HepG2 (cell line): ENCODE measurements around the gene GUCY1A2. TPM values are rescaled to one million over a fixed set of nuclear protein-coding genes. Genes with fewer than 3 reads are reported as not detected.

ENCODE experiments used
- ATAC-seq: fragments of 200-7000 bp; cut with Tn5 transposase; 3 replicates; pipeline ENCODE4 v1.9.1; 2020; ENCODE audit warnings: mild to moderate bottlenecking, moderate library complexity
- BruUV-seq: library from RNA; stranded (reverse); fragments of 400-500 nt; replicated peaks from 2 replicates; lab custom pipeline; 2021; lab: Mats Ljungman, UMichigan
- CTCF ChIA-PET: fragments of 300-600 bp; formaldehyde crosslinking; extraction: SDS; loops from one replicate; lab custom pipeline; 2021; ENCODE audit warnings: low total read pairs, inconsistent platforms, low intra/inter-chr PET ratio; lab: Yijun Ruan, JAX
- POLR2A ChIA-PET: fragments of 350-600 bp; sonication (Branson Sonifier 250); formaldehyde crosslinking; loops from one replicate; lab custom pipeline; 2020; ENCODE audit warnings: antibody characterized with exemption, inconsistent platforms; lab: Yijun Ruan, JAX
- DNase-seq: peaks from one replicate; pipeline ENCODE4 v3.0.0-alpha.2; 2015; ENCODE audit warnings: low spot score
- FAIRE-seq: peaks from 3 replicates; lab custom pipeline; 2011; peaks lifted over from hg19 to GRCh38; lab: Jason Lieb, UNC
- H2AFZ ChIP-seq: one replicate; pipeline ENCODE4 v1.6.1; 2011; ENCODE audit warnings: low read length, inconsistent platforms
- H3K27ac ChIP-seq: fragments of 300-600 bp; 3 replicates; pipeline ENCODE4 v1.8.0; 2011; ENCODE audit warnings: mixed run types, mild to moderate bottlenecking, mixed read lengths, low read length, inconsistent platforms; ENCODE audit not compliant: insufficient read depth; ENCODE audit errors: extremely low read length
- H3K27me3 ChIP-seq, 2 experiments: fragments of 200-600 bp in 1 of 2; 2 replicates in 1 of 2; 3 replicates in 1 of 2; pipeline versions ENCODE4 v1.6.0 to v1.8.0; 2011; ENCODE audit warnings: low read length in 2 of 2, mild to moderate bottlenecking in 2 of 2, moderate library complexity in 2 of 2, inconsistent platforms in 1 of 2; ENCODE audit not compliant: insufficient read depth in 2 of 2, control insufficient read depth in 1 of 2
- H3K36me3 ChIP-seq, 2 experiments: fragments of 200-600 bp in 1 of 2; replicated peaks in 1 of 2; 2 replicates in 1 of 2; 3 replicates in 1 of 2; pipeline versions ENCODE4 v1.5.1 to v1.8.0; 2011; ENCODE audit warnings: low read length in 2 of 2, inconsistent platforms in 1 of 2; ENCODE audit not compliant: insufficient read depth in 2 of 2, control insufficient read depth in 1 of 2
- H3K4me1 ChIP-seq: 2 replicates; pipeline ENCODE4 v1.5.1; 2012; ENCODE audit warnings: low read length, inconsistent platforms; ENCODE audit not compliant: insufficient read depth
- H3K4me2 ChIP-seq: 2 replicates; pipeline ENCODE4 v1.6.0; 2011; ENCODE audit warnings: low read depth, low read length, inconsistent platforms
- H3K4me3 ChIP-seq, 3 experiments: fragments of 200-600 bp in 1 of 3; sonication (generic), shearing (Covaris generic) in 1 of 3; replicated peaks in 1 of 3; 2 replicates each; pipeline ENCODE4 v1.5.1; 2011 to 2016; ENCODE audit warnings: low read length in 3 of 3, inconsistent platforms in 2 of 3, low read depth in 2 of 3, mild to moderate bottlenecking in 2 of 3, control low read depth in 1 of 3, mixed read lengths in 1 of 3; ENCODE audit not compliant: insufficient read depth in 1 of 3
- H3K79me2 ChIP-seq: one replicate; pipeline ENCODE4 v1.6.1; 2011; ENCODE audit warnings: low read length, inconsistent platforms; ENCODE audit not compliant: insufficient read depth
- H3K9ac ChIP-seq: 2 replicates; pipeline ENCODE4 v1.6.0; 2011; ENCODE audit warnings: mild to moderate bottlenecking, low read depth, low read length, inconsistent platforms; ENCODE audit not compliant: insufficient read depth
- H3K9me3 ChIP-seq: 2 replicates; pipeline ENCODE4 v1.5.1; 2012; ENCODE audit warnings: mild to moderate bottlenecking, low read length
- H4K20me1 ChIP-seq: 2 replicates; pipeline ENCODE4 v1.6.0; 2011; ENCODE audit warnings: inconsistent platforms, mild to moderate bottlenecking, low read length, moderate library complexity; ENCODE audit not compliant: insufficient read depth
- CBX2 ChIP-seq, 2 experiments: fragments of 200-600 bp in 1 of 2; sonication (generic); formaldehyde crosslinking in 1 of 2; IDR thresholded peaks; 2 replicates each; pipeline versions ENCODE4 v1.7.0 to v1.8.1; 2018 to 2022; ENCODE audit warnings: low read depth in 2 of 2, low read length in 1 of 2, mild to moderate bottlenecking in 1 of 2, missing genetic modification reagents in 1 of 2
- CHD4 ChIP-seq: fragments of 200-600 bp; sonication (generic); IDR thresholded peaks from 2 replicates; pipeline ENCODE4 v1.7.0; 2017; ENCODE audit warnings: mild to moderate bottlenecking, low read length, borderline replicate concordance
- MBD4 ChIP-seq: IDR thresholded peaks from 2 replicates; pipeline ENCODE4 v1.6.1; 2012; ENCODE audit warnings: low read length, inconsistent platforms, borderline replicate concordance
- PITX1 ChIP-seq: sonication (generic); formaldehyde crosslinking; IDR thresholded peaks from 2 replicates; pipeline ENCODE4 v1.5.1; 2020; ENCODE audit warnings: mild to moderate bottlenecking, missing genetic modification reagents
- REXO4 ChIP-seq: sonication (generic); formaldehyde crosslinking; IDR thresholded peaks from 2 replicates; pipeline ENCODE4 v1.8.0; 2022; ENCODE audit warnings: missing genetic modification reagents, mild to moderate bottlenecking, borderline replicate concordance
- ZFP36L2 ChIP-seq: sonication (generic); formaldehyde crosslinking; IDR thresholded peaks from 2 replicates; pipeline ENCODE4 v1.4.0; 2020; ENCODE audit warnings: missing genetic modification reagents
- ZNF232 ChIP-seq: sonication (generic); formaldehyde crosslinking; IDR thresholded peaks from 2 replicates; pipeline ENCODE4 v1.4.0; 2020; ENCODE audit warnings: missing genetic modification reagents, borderline replicate concordance
- ZNF382 ChIP-seq: sonication (generic); formaldehyde crosslinking; IDR thresholded peaks from 2 replicates; pipeline ENCODE4 v1.5.0; 2020; ENCODE audit warnings: missing genetic modification reagents, mild to moderate bottlenecking, borderline replicate concordance
- ZNF598 ChIP-seq: sonication (generic); formaldehyde crosslinking; IDR thresholded peaks from 2 replicates; pipeline ENCODE4 v1.5.1; 2020; ENCODE audit warnings: mild to moderate bottlenecking, missing genetic modification reagents, borderline replicate concordance
- WGBS: methylation state at CpG from one replicate; pipeline ENCODE4 v1.1.6; 2017; ENCODE audit warnings: low lambda C conversion rate; 5-methylcytosine and 5-hydroxymethylcytosine counted together
- in situ Hi-C: cut with HindIII; loops from 2 replicates; pipeline ENCODE4 v1.10.0; 2017; ENCODE audit warnings: low pct_unique_long_range_greater_than_20kb; ENCODE audit not compliant: extremely low pct_ligation_motif_present
- intact Hi-C: fragments of 100-400 bp; cut with micrococcal nuclease; formaldehyde crosslinking; loops from one replicate; pipeline ENCODE4 v1.10.0; 2022; ENCODE audit not compliant: unreplicated experiment
- polyA plus RNA-seq, 8 experiments: library from polyadenylated mRNA; depleted of rRNA in 3 of 8; stranded (reverse) in 7 of 8; unstranded in 1 of 8; fragments of >200 nt; fragmentation: Illumina TruSeq in 4 of 8; extraction: Trizol in 4 of 8; gene quantifications; 2 replicates each; pipeline versions ENCODE4 v1.2.1 to v1.2.3, GENCODE V29; 2011 to 2016; ENCODE audit warnings: low read depth in 4 of 8, missing spikeins in 1 of 8, mixed read lengths in 1 of 8; ENCODE audit not compliant: insufficient read depth in 1 of 8
- total RNA-seq, 5 experiments: library from RNA; depleted of rRNA; stranded (reverse); fragments of >200 nt; fragmentation: Illumina TruSeq; extraction: Trizol; gene quantifications; 2 replicates each; pipeline ENCODE4 v1.2.3, GENCODE V29; 2016; ENCODE audit warnings: low read depth in 1 of 5
- TF ChIP-seq, protein P1 (sequence below): conservative IDR thresholded peaks from 2 replicates; pipeline ENCODE4 v1.6.1; 2018; ENCODE audit warnings: missing genetic modification reagents
- TF ChIP-seq, protein P2 (sequence below): sonication (generic); formaldehyde crosslinking; IDR thresholded peaks from 2 replicates; pipeline ENCODE4 v1.4.0; 2020; ENCODE audit warnings: mild to moderate bottlenecking, missing genetic modification reagents
- TF ChIP-seq, protein P3 (sequence below): sonication (generic); formaldehyde crosslinking; IDR thresholded peaks from 2 replicates; pipeline ENCODE4 v1.5.1; 2020; ENCODE audit warnings: mild to moderate bottlenecking, moderate library complexity, missing genetic modification reagents
- TF ChIP-seq, protein P4 (sequence below): sonication (generic); formaldehyde crosslinking; IDR thresholded peaks from 2 replicates; pipeline ENCODE4 v1.4.0; 2020; ENCODE audit warnings: missing genetic modification reagents

GUCY1A2 gene
- total and polyA plus RNA-seq, 2 of the 13 experiments (the other 11 are each of a cell fraction or from before 2014, with no cell fraction given) = 0.01 to 0.07 TPM

DNA sequence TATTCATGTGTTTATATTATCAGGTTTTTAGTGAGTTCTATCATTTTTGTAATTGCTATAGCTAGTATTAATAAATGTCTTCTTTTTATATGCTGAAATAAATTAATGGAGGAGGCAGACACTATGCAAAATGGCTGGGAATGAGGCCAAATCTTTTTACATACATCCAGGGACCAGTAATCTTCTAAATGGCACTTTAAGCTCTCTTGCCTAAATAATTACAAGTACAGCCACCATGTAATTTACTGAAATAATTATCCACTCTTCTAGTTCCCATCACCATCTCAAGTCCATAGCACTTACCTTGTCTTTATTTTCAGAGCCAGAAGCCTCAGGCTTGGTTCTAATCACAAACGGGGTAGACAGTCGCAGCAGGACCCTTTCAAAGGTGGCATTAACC lies 79.1 kb downstream of the GUCY1A2 start:
- POLR2A ChIA-PET = no interaction called here
- no peak overlapping the region for H2AFZ ChIP-seq
- H3K9me3 ChIP-seq = no peaks in the 10 kb centered on the region
- no peaks in the 10 kb centered on the region for H3K4me1 ChIP-seq
- H3K27me3 ChIP-seq = no peaks in the 10 kb centered on the region
- TF ChIP-seq, protein P1, sequence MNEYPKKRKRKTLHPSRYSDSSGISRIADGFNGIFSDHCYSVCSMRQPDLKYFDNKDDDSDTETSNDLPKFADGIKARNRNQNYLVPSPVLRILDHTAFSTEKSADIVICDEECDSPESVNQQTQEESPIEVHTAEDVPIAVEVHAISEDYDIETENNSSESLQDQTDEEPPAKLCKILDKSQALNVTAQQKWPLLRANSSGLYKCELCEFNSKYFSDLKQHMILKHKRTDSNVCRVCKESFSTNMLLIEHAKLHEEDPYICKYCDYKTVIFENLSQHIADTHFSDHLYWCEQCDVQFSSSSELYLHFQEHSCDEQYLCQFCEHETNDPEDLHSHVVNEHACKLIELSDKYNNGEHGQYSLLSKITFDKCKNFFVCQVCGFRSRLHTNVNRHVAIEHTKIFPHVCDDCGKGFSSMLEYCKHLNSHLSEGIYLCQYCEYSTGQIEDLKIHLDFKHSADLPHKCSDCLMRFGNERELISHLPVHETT = no peak
- TF ChIP-seq ZNF382 (CRISPR knock-in tag) (no peak), ZNF232 (CRISPR knock-in tag) (no peak), PITX1 (CRISPR knock-in tag) (no peak), REXO4 (CRISPR knock-in tag) (no peak), MBD4 (no peak), CHD4 (no peak), CBX2 (IDR thresholded peaks at IDR 0.05; ENCODE audit: low read depth, low read length) (no peak), CBX2 (CRISPR knock-in tag; IDR thresholded peaks at IDR 0.05; ENCODE audit: low read depth) (no peak), ZNF598 (CRISPR knock-in tag) (no peak), ZFP36L2 (CRISPR knock-in tag) (no peak)
- TF ChIP-seq, protein P2, sequence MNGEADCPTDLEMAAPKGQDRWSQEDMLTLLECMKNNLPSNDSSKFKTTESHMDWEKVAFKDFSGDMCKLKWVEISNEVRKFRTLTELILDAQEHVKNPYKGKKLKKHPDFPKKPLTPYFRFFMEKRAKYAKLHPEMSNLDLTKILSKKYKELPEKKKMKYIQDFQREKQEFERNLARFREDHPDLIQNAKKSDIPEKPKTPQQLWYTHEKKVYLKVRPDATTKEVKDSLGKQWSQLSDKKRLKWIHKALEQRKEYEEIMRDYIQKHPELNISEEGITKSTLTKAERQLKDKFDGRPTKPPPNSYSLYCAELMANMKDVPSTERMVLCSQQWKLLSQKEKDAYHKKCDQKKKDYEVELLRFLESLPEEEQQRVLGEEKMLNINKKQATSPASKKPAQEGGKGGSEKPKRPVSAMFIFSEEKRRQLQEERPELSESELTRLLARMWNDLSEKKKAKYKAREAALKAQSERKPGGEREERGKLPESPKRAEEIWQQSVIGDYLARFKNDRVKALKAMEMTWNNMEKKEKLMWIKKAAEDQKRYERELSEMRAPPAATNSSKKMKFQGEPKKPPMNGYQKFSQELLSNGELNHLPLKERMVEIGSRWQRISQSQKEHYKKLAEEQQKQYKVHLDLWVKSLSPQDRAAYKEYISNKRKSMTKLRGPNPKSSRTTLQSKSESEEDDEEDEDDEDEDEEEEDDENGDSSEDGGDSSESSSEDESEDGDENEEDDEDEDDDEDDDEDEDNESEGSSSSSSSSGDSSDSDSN = no peak
- TF ChIP-seq, protein P3, sequence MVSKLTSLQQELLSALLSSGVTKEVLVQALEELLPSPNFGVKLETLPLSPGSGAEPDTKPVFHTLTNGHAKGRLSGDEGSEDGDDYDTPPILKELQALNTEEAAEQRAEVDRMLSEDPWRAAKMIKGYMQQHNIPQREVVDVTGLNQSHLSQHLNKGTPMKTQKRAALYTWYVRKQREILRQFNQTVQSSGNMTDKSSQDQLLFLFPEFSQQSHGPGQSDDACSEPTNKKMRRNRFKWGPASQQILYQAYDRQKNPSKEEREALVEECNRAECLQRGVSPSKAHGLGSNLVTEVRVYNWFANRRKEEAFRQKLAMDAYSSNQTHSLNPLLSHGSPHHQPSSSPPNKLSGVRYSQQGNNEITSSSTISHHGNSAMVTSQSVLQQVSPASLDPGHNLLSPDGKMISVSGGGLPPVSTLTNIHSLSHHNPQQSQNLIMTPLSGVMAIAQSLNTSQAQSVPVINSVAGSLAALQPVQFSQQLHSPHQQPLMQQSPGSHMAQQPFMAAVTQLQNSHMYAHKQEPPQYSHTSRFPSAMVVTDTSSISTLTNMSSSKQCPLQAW (CRISPR knock-in tag) = no peak
- TF ChIP-seq, protein P4, sequence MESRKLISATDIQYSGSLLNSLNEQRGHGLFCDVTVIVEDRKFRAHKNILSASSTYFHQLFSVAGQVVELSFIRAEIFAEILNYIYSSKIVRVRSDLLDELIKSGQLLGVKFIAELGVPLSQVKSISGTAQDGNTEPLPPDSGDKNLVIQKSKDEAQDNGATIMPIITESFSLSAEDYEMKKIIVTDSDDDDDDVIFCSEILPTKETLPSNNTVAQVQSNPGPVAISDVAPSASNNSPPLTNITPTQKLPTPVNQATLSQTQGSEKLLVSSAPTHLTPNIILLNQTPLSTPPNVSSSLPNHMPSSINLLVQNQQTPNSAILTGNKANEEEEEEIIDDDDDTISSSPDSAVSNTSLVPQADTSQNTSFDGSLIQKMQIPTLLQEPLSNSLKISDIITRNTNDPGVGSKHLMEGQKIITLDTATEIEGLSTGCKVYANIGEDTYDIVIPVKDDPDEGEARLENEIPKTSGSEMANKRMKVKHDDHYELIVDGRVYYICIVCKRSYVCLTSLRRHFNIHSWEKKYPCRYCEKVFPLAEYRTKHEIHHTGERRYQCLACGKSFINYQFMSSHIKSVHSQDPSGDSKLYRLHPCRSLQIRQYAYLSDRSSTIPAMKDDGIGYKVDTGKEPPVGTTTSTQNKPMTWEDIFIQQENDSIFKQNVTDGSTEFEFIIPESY = no peak
- 0% methylated on average over 2 of the region's 2 CpGs for WGBS
- intact Hi-C loops (no loop called here), in situ Hi-C loops (no loop called here)
- H3K27ac ChIP-seq = no peak overlapping the region
- ATAC-seq = no peak
- H3K9ac ChIP-seq = no peak overlapping the region
- CTCF ChIA-PET = no interaction called here
- no peak overlapping the region for H3K4me2 ChIP-seq
- DNase-seq = no peak
- H3K4me3 ChIP-seq = no peak overlapping the region
- H3K79me2 ChIP-seq = no peaks in the 10 kb centered on the region
- FAIRE-seq = no peak
- no TSS peak for BruUV-seq
- no peaks in the 10 kb centered on the region for H4K20me1 ChIP-seq
- no peaks in the 10 kb centered on the region for H3K36me3 ChIP-seq
